Activated CD8-positive, alpha-beta T cell treated with anti-CD3 and anti-CD28 coated beads for 36 hours (primary cell): ENCODE results near the gene SYT13. TPM values are rescaled to one million over a fixed set of nuclear protein-coding genes. Genes with fewer than 3 reads are reported as not detected.

Experiments
- ATAC-seq: fragments of 200-7000 bp; cut with Tn5 transposase; one replicate; pipeline ENCODE4 v1.10.0; 2021; ENCODE audit warnings: mild to moderate bottlenecking, moderate library complexity
- CTCF ChIA-PET: fragments of 350-600 bp; sonication (Branson Sonifier 250); formaldehyde crosslinking; loops from one replicate; lab custom pipeline; 2021; ENCODE audit warnings: antibody characterized with exemption; lab: Charles Lee
- POLR2A ChIA-PET: fragments of 350-600 bp; sonication (Branson Sonifier 250); formaldehyde crosslinking; loops from one replicate; lab custom pipeline; 2021; ENCODE audit warnings: antibody characterized with exemption; lab: Charles Lee
- DNase-seq: peaks from one replicate; pipeline ENCODE4 v3.0.0-alpha.2; 2020
- H3K27ac Mint-ChIP-seq: one replicate; pipeline ENCODE4 v1.8.0; 2021; ENCODE audit warnings: mild to moderate bottlenecking, mixed read lengths
- H3K27me3 Mint-ChIP-seq: one replicate; pipeline ENCODE4 v1.8.0; 2021; ENCODE audit warnings: mixed read lengths
- H3K36me3 Mint-ChIP-seq: one replicate; pipeline ENCODE4 v1.8.0; 2021; ENCODE audit warnings: low read depth, mixed read lengths
- H3K4me1 Mint-ChIP-seq: one replicate; pipeline ENCODE4 v1.8.0; 2021; ENCODE audit warnings: low read depth, mixed read lengths
- H3K4me3 Mint-ChIP-seq: one replicate; pipeline ENCODE4 v1.8.0; 2021; ENCODE audit warnings: mild to moderate bottlenecking, moderate library complexity, mixed read lengths
- H3K9me3 Mint-ChIP-seq: one replicate; pipeline ENCODE4 v1.8.0; 2021; ENCODE audit warnings: mixed read lengths
- intact Hi-C: fragments of 100-400 bp; cut with micrococcal nuclease; formaldehyde crosslinking; loops from one replicate; pipeline ENCODE4 v1.10.0; 2022
- total RNA-seq, 2 experiments: library from RNA; stranded (reverse); gene quantifications; one replicate each; pipeline ENCODE4 v1.2.3, GENCODE V29; 2021
- TF ChIP-seq, protein P1 (sequence below): fragments of 200-600 bp; IDR thresholded peaks from one replicate; pipeline ENCODE4 v1.8.0; 2022; ENCODE audit warnings: antibody characterized with exemption, mild to moderate bottlenecking

SYT13 gene
- total RNA-seq, 2 experiments from 2014 or later, result not detected

- H3K27me3 Mint-ChIP-seq, result no peaks in the 10 kb centered on the region
- H3K4me1 Mint-ChIP-seq, result no peaks in the 10 kb centered on the region
- no peak overlapping the region for H3K27ac Mint-ChIP-seq
- ChIA-PET CTCF (no interaction called here), POLR2A (no interaction called here)
- TF ChIP-seq, protein P1, sequence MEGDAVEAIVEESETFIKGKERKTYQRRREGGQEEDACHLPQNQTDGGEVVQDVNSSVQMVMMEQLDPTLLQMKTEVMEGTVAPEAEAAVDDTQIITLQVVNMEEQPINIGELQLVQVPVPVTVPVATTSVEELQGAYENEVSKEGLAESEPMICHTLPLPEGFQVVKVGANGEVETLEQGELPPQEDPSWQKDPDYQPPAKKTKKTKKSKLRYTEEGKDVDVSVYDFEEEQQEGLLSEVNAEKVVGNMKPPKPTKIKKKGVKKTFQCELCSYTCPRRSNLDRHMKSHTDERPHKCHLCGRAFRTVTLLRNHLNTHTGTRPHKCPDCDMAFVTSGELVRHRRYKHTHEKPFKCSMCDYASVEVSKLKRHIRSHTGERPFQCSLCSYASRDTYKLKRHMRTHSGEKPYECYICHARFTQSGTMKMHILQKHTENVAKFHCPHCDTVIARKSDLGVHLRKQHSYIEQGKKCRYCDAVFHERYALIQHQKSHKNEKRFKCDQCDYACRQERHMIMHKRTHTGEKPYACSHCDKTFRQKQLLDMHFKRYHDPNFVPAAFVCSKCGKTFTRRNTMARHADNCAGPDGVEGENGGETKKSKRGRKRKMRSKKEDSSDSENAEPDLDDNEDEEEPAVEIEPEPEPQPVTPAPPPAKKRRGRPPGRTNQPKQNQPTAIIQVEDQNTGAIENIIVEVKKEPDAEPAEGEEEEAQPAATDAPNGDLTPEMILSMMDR, result no peak
- intact Hi-C loops, result no loop called here
- no peaks in the 10 kb centered on the region for H3K36me3 Mint-ChIP-seq
- ATAC-seq, result no peak
- no peak overlapping the region for H3K4me3 Mint-ChIP-seq
- DNase-seq, result no peak
- H3K9me3 Mint-ChIP-seq, result no peaks in the 10 kb centered on the region
These were observed 59.9 kb downstream of the SYT13 start for GRCh38 chr11:45225961-45226871.

DNA sequence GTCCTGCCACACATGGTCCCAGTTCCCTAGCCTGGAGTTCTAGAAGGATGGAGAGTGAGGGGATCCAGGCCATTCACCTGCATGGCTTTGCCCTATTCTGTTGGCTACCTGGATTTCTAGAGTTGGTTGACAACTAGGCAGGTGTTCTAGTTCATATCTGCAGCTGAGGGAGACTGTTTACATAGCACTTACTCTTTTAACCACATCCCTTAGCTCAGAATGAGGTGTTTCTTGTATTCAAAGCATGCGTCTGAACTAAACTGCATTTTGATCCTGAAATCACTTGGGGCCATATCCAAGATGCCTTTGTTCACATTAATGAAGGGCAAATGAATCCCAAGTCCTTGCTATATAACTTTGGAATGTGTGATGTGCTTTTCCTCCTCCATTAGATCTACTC is 60.9 kb downstream of the SYT13 start:
- POLR2A ChIA-PET, result interaction anchor here (1.2 kb wide), 1 partner anchor 45 kb away, joined by 3 read pairs; no protein-coding TSS in a partner anchor
- Mint-ChIP-seq H3K4me3 (no peak overlapping the region), H3K27ac (no peak overlapping the region), H3K36me3 (no peaks in the 10 kb centered on the region), H3K27me3 (no peaks in the 10 kb centered on the region), H3K9me3 (no peaks in the 10 kb centered on the region), H3K4me1 (no peaks in the 10 kb centered on the region)
- intact Hi-C loops, result no loop called here
- no peak for ATAC-seq
- TF ChIP-seq, protein P1, result no peak
- CTCF ChIA-PET, result no interaction called here
- no peak for DNase-seq

GRCh38 chr11:45224766-45225165 is 61.4 kb downstream of the SYT13 start:
- CTCF ChIA-PET, result no interaction called here
- intact Hi-C loops, result no loop called here
- H3K27ac Mint-ChIP-seq, result no peak overlapping the region
- H3K36me3 Mint-ChIP-seq, result no peaks in the 10 kb centered on the region
- ATAC-seq (no peak), DNase-seq (no peak)
- no peak overlapping the region for H3K4me3 Mint-ChIP-seq
- POLR2A ChIA-PET, result interaction anchor here (1.2 kb wide), 1 partner anchor 45 kb away, joined by 3 read pairs; no protein-coding TSS in a partner anchor
- TF ChIP-seq, protein P1, result no peak
- no peaks in the 10 kb centered on the region for H3K4me1 Mint-ChIP-seq
- H3K9me3 Mint-ChIP-seq, result no peaks in the 10 kb centered on the region
- no peaks in the 10 kb centered on the region for H3K27me3 Mint-ChIP-seq

GRCh38 chr11:45223496-45223895 is 62.6 kb downstream of the SYT13 start:
- ChIA-PET POLR2A (no interaction called here), CTCF (no interaction called here)
- H3K9me3 Mint-ChIP-seq, result no peaks in the 10 kb centered on the region
- H3K27ac Mint-ChIP-seq, result no peak overlapping the region
- ATAC-seq (no peak), DNase-seq (no peak)
- TF ChIP-seq, protein P1, result no peak
- H3K27me3 Mint-ChIP-seq, result no peaks in the 10 kb centered on the region
- H3K4me1 Mint-ChIP-seq, result no peaks in the 10 kb centered on the region
- no peak overlapping the region for H3K4me3 Mint-ChIP-seq
- no peaks in the 10 kb centered on the region for H3K36me3 Mint-ChIP-seq
- intact Hi-C loops, result no loop called here

DNA sequence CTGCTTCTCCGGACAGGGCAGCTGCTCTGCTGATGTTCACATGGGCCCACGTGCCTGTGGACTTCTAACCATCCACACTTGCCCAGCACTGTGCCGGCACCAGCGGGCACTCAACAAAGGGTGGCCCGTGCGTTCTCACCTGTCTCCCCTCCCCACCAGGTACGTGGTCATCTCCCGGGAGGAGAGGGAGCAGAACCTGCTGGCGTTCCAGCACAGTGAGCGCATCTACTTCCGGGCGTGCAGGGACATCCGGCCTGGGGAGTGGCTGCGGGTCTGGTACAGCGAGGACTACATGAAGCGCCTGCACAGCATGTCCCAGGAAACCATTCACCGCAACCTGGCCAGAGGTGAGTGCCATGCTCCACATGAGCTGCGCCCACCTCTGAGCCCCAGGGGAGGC is 66.7 kb downstream of the SYT13 start:
- no peak overlapping the region for H3K27ac Mint-ChIP-seq
- H3K4me3 Mint-ChIP-seq, result no peak overlapping the region
- DNase-seq (no peak), ATAC-seq (no peak)
- no peaks in the 10 kb centered on the region for H3K36me3 Mint-ChIP-seq
- TF ChIP-seq, protein P1, result no peak
- CTCF ChIA-PET, result no interaction called here
- POLR2A ChIA-PET, result no interaction called here
- peaks cover 3% of the 10 kb centered on the region for H3K4me1 Mint-ChIP-seq
- no peaks in the 10 kb centered on the region for H3K27me3 Mint-ChIP-seq
- H3K9me3 Mint-ChIP-seq, result no peaks in the 10 kb centered on the region
- intact Hi-C loops, result no loop called here
